Thyroid gland (tissue), 4 donors: Measurements from ENCODE around the gene HOXA3.

Experiments used
- POLR2A ChIP-seq, 2 donors: fragments of 450-650 bp; IDR thresholded peaks; one replicate each; pipeline ENCODE4 v1.6.1; 2017; ENCODE audit warnings: antibody characterized with exemption in 2 of 2, mild to moderate bottlenecking in 2 of 2, moderate library complexity in 1 of 2
- TF ChIP-seq, protein P1 (sequence below), 6 experiments: fragments of 200-600 bp in 3 of 6; fragments of 450-650 bp in 3 of 6; sonication (generic) in 3 of 6; IDR thresholded peaks; one replicate each; pipeline ENCODE4 v1.5.1; 2016 to 2019; ENCODE audit warnings: antibody characterized with exemption in 6 of 6, mild to moderate bottlenecking in 2 of 6, inconsistent platforms in 1 of 6, moderate library complexity in 1 of 6

DNA sequence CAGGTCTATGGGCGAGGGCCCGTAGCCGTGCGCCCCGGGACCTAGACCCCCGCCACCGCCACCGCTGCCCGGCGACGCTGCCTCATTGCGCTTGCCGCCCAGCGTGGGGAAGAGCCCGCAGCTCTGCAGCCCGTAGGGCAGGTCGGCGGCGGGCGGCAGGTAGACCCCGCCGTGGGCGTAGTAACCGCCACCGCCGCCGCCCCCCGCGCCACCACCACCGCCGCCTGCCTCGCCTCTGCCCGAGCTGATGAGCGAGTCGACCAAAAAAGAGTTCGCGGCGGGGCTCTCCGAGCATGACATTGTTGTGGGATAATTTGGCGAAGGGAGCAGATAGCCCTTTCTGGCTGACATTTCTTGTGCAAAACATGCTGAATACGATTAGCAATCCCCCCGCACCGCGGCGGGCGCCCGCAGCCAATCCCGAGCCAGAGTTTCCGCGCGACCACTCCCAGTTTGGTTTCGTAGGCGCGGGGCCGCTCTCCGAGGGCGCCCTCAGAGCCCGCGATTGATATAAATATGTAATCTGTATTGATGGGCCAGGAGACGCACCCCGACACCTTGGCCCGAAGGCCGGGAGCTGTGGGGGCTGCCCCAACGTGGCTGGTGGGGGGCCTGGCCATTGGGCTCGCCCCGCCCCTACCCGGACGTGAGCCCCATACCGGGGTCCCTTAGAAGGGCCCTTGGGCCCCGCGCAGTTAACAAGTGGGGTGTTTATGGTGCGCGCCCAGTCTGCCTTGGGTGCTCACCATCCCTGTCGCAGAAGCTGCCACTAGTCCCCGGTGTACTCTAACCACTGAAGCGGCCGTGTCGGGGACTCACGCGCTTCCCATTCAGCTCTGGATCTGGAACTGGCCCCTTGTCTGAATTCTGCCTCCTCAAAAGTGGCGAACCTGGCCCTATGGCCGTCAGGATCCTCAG is 21.8 kb upstream of the HOXA3 start, which contains the start of gene HOXA10:
- TF ChIP-seq, protein P1, sequence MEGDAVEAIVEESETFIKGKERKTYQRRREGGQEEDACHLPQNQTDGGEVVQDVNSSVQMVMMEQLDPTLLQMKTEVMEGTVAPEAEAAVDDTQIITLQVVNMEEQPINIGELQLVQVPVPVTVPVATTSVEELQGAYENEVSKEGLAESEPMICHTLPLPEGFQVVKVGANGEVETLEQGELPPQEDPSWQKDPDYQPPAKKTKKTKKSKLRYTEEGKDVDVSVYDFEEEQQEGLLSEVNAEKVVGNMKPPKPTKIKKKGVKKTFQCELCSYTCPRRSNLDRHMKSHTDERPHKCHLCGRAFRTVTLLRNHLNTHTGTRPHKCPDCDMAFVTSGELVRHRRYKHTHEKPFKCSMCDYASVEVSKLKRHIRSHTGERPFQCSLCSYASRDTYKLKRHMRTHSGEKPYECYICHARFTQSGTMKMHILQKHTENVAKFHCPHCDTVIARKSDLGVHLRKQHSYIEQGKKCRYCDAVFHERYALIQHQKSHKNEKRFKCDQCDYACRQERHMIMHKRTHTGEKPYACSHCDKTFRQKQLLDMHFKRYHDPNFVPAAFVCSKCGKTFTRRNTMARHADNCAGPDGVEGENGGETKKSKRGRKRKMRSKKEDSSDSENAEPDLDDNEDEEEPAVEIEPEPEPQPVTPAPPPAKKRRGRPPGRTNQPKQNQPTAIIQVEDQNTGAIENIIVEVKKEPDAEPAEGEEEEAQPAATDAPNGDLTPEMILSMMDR (IDR thresholded peaks at IDR 0.05): no peak
- TF ChIP-seq POLR2A (IDR thresholded peaks at IDR 0.05): no peak
